Stimulated activated CD4-positive, alpha-beta T cell treated with anti-CD3 and anti-CD28 coated beads, Interleukin-2, amount 100 ng/mL, for 48 hours (primary cell): Measurements from ENCODE around the gene LGR6.
A peak's percentile ranks its signal among the peaks of the same experiment; 100 is the strongest.
"Not testable (repeated sequence)": the region's sequence is repeated elsewhere in the genome, so short reads cannot be mapped to it uniquely, and the experiment has no call there.

Experiments
- DNase-seq, 2 donors: peaks; one replicate each; pipeline ENCODE4 v3.0.0-alpha.2; 2020

Gene LGR6

DNA sequence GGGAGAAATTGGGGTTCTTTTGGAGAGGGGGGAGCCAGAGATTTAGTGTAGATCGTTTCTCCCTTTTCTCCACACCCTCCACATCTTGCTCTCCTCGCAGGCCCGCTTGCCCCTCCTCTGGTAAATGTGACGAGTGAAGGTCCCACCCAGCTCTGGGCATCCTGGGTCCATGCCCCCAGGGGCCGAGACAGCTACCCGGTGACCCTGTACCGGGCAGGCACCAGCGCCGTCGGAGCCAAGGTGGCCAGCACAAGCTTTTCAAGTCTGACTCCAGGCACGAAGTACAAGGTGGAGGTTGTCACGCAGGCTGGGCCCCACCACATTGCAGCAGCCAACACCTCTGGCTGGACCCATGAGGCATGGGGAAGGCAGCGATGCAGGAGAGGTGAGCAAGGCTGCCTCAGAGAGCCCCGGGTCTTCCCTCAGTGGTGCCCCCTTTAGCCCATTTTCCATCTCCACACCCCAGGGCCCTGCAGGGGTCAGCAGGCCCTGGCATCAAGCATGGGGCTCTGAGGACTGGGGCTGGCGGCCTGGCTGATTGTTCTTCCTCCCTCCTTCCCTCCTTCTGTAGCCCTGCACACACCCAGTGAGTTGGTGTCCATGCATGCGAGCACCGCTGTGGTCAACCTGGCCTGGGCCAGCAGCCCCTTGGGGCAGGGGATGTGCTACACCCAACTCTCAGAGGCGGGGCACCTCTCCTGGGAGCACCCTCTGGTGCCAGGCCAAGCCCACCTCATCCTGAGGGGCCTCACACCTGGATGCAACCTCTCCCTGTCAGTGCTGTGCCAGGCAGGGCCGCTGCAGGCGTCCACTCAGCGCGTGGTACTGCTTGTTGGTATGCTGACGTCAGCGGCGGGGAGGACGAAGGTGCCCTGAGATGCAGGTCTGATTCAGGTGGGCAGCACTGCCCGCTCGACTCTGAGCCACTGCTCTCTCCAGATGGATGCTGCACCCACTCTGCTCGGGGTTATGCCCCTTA is 16.4 kb upstream of the LGR6 start:
- DNase-seq: no peak

DNA sequence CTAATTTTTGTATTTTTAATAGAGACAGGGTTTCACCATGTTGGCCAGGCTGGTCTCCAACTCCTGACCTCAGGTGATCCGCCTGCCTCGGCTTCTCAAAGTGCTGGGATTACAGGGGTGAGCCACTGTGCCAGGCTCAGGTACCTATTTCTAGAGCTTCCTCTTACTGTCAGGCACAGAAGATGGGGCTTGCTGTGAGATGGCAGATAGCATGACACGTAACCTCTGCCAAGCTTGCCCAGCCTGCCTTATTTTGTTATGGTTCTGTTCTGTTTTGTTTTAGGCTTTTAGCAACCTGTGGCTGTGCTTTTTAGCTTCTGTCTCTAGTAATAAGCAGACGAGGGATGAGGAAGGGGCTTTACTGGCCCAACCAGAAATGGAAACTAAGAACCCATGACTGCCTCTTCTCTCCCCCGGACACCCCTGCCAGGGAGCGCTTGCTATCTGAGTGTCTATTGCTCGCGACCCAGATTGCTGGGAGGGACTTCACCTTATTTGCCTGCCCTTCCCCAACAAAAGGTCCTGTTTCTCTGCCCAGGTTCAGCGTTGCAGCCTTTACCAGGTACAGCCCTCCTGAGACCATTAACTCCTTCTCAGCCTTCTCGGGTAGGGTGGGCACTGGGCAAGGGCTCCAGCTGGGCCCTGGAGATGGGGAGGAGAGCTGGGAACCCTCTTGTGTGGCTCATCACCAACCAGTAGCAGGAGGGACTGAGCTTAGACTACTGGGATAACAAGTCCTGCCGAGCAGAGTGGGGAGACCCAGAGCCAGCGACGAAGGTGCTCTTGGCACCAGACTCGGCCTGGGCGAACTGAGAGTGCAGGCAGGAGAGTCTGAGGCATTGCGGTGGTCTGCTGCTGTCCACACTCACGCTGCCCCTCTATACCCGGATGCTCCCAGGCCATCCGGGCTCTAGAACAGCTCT is 13.5 kb upstream of the LGR6 start:
- DNase-seq: no peak

DNA sequence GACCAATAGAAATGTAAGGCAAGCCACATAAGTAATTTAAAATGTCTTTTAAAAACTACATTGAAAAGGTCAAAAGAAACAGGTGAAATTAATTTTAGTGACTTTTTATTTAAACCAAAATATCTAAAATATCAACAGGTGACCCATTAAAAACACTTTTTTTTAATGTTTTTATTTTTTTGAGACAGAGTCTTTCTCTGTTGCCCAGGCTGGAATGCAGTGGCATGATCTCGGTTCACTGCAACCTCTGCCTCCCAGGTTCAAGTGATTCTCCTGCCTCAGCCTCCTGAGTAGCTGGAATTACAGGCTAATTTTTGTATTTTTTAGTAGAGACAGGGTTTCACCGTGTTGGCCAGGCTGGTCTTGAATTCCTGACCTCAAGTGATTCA is 12.9 kb upstream of the LGR6 start:
- DNase-seq: not testable (repeated sequence)

DNA sequence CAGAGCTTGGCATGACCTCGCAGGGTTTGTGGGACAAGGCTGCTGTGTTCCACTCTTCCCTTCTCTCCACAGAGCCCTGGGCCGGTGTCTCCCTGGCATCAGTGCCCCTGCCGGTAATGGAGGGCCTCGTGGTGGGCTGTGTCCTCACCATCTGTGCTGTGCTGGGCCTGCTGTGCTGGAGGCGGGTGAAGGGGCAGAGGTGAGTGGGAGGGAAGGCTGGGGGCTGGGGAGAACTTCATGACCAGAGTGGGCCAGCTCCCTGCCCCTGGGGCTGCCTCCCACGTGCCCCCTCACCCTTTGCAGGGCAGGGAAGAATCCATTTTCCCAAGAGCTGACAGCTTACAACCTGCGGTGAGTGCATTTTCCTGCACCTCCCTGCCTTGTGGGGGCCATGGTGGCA is 12.0 kb upstream of the LGR6 start:
- no peak for DNase-seq

DNA sequence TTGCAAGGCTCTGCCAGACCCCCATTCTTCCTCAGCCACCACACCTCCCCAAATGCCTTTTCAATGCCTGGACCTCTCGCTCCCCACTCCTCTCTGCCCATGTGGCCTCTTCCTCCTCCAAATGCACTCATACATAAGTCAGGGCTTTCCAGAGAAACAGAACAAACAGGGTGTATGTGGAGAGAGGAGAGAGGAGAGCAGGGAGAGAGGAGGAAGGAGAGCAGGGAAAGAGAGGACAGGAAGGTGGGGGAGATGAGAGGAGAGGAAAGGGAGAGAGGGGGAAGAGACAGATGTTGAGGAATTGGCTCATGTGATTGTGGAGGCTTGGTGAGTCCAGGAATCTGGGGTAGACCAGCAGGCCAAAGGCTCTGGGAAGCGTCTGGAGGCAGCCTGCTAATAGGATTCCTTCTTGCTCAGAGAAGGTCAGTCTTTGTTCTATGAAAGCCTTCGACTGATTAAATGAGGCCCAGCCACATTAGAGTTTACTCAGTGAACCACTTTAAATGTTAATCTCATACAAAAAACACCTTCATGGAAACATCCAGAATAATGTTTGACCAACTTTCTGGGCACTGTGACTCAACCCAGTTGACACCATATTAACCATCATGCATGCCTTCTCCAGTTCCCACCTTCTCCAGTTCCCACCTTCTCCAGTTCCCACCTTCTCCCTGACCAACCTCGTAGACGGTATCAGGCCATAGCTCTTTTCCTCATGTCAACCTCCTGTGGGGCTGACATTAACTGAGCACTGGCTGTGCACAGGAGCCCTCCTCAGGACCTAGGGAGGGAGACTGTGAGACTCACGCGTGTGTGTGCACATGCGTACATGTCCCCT is 11.3 kb upstream of the LGR6 start:
- DNase-seq: no peak

DNA sequence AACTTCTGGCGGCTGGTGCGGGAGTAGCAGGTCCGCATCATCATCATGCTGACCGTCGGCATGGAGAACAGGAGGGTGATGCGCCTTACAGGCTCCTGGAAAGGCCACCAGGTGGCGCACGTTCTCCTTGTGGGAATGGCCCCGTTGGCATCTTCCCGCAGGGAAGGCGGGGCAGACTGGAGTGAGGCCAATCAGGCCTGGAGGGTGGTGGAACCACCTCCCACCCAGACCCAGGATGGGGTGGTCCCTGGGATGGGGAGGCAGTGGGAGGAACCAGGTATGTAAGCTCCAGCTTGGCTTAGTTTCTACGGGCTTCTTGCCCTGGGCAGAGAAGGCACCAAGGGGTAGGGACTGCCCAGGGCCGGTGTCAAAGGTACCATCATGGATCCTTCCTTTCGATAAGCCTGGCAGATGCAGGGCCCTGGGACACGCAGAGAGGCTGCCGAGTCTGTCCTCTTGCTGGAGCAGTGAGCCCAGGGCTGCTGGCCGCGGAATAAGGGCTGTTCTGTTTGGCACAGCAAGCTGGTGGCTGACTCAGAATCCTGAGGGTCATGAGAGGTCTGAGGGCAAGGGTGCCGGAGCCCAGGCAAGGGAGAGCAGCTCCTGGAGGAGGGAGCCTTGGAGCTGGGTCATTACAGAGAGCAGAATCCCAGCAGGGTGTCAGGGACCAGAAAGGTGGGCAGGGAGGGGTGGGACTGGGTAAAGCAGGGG is 8.7 kb upstream of the LGR6 start:
- DNase-seq: peak; percentile 78 to 79

DNA sequence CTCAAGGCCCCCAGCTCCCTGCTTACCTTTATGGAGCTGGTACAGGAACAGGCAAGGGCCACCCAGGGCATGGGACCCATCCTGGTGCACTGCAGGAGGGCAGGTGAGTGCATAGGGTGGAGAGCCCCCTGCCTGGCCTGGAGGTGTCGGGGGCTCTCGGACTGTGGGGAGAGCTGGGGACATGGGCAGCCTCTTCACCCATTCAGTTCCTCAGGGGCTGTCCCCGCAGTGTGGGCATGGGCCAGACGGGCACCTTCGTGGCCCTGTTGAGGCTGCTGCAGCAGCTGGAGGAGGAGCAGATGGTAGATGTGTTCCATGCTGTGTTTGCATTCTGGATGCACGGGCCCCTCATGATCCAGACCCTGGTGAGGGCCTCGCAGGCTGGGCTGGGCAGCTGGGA is 7.3 kb upstream of the LGR6 start:
- DNase-seq: no peak

DNA sequence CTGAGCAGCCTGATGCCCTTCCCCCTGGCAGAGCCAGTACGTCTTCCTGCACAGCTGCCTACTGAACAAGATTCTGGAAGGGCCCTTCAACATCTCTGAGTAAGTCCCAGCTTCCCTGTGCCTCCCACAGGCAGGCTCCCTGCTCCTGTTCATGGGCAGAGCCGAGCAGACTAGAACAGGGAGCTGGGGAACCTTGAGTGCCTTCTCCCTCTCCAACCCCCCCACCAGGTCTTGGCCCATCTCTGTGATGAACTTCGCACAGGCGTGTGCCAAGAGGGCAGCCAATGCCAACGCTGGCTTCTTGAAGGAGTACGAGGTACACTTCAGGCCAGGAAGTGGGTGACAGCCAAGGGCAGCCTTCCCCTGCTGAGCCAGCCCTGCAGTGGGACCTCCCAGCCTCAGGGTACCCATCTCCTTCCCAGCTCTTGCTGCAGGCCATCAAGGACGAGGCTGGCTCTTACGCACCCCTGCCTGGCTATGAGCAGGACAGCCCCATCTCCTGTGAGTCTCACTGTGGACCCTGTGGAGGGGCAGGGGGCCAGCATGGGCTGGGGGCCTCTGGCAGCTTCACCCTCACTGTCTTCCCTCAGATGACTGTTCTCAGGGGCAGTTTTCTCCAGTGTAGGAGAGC is 6.4 kb upstream of the LGR6 start:
- no peak for DNase-seq

DNA sequence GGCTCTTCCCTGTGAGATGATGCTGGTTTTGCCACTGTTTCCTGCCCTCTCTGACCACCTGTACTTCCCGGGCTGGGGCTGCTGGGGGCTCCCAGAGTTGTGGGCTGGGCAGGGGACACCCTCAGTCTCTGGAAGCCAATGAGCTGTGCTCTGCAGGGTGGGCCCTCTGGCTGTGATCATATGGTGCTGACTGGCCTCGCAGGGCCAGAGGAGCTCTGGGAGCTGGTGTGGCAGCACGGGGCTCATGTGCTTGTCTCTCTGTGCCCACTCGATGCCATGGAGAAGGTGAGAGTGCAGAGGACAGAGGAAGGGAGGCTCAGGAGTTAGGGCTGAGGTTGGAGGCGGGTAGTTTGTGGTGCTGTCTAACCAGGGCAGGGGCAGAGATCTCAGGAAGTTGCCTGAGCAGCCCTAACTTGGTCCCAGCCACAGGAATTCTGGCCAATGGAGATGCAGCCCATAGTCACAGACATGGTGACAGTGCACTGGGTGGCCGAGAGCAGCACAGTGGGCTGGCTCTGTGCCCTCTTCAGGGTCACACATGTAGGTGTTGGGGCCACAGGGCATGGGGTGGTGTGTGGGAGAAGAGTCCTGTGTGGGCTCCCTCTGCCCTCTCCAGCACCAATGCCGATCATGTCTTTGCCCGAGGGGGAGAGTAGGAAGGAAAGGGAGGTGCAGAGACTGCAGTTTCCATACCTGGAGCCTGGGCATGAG is 5.7 kb upstream of the LGR6 start:
- DNase-seq: no peak

DNA sequence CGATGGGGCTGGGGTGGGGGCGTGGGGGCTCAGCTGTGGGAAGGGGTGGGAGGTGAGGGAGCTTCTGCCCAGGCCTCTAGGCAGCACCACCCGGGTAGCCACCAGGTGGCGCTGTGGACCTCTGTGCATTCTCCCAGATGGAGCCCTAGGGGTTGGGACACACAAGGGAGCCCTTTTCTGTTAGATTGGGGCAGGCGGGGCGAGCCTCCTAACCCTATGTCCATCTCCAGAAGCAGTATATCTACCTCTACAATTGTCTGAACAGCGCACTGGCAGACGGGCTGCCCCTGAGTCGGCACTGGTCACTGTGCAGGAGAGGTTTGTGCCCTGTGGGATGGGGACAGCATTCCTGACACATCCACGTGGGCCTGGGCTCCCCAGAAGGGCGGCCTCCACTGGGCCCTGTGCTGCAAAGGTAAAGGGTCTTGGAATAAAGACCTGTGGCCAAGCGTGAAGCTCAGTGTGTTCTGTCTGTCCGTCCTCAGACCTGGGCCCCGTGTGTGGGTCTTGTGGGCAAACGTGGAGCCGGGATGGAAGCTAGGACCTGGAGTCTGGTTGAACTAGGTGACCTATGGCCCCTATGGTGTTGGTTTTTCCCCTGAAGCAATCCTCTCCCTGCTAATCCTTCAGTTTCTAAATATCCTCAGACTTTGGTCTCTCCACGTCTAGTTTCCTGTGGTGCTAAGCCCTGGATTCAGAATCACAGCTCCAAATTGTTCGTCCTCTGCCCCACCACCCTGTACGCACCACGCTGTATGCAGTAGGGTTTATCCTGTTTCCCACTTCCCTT is 4.4 kb upstream of the LGR6 start:
- DNase-seq: peak; percentile 85

DNA sequence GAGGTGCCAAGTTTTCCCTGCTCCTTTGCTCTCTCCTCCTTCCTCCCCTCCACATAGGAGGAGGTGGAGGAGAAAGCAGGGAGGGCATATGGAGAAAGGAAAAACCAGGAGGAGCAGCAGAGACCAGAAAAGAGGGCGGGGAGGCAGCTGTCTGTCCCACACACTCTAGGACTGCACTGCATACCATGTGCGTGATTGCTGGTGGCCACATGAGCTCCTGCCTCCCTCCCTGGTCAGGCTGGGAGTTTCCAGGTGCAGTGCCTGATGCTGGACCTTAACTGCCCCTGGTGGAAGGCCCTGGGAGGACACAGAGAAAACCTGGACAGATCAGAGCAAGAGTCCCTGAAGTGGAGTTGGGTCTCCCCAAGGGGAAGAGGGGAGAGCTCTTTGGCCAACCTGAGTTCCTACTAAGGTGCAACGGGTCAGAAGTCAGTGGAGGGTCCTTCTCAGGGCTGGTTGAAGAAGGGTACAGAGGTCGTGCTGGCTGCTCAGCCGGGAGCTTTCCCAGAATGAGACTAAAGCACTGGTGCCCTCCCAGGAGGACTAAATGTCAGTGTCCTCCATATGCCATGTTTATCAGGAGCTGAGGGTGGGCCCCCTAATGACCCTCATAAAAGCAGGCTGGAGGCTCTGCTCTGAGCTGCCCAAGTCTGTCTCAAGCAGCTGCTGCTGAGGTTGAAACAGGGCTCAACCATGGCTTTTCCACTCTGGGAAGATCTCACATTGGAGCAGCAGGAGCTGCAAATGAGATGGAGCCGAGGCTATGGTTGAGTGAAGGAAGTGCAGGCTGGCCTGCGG is 3.5 kb upstream of the LGR6 start:
- no peak for DNase-seq

DNA sequence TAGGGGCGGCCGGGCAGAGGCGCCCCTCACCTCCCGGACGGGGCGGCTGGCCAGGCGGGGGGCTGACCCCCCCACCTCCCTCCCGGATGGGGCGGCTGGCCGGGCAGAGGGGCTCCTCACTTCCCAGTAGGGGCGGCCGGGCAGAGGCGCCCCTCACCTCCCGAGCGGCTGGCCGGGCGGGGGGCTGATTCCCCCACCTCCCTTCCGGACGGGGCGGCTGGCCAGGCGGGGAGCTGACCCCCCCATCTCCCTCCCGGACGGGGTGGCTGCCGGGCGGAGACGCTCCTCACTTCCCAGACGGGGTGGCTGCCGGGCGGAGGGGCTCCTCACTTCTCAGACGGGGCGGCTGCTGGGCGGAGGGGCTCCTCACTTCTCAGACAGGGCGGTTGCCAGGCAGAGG is 2.2 kb upstream of the LGR6 start:
- not testable (repeated sequence) for DNase-seq

DNA sequence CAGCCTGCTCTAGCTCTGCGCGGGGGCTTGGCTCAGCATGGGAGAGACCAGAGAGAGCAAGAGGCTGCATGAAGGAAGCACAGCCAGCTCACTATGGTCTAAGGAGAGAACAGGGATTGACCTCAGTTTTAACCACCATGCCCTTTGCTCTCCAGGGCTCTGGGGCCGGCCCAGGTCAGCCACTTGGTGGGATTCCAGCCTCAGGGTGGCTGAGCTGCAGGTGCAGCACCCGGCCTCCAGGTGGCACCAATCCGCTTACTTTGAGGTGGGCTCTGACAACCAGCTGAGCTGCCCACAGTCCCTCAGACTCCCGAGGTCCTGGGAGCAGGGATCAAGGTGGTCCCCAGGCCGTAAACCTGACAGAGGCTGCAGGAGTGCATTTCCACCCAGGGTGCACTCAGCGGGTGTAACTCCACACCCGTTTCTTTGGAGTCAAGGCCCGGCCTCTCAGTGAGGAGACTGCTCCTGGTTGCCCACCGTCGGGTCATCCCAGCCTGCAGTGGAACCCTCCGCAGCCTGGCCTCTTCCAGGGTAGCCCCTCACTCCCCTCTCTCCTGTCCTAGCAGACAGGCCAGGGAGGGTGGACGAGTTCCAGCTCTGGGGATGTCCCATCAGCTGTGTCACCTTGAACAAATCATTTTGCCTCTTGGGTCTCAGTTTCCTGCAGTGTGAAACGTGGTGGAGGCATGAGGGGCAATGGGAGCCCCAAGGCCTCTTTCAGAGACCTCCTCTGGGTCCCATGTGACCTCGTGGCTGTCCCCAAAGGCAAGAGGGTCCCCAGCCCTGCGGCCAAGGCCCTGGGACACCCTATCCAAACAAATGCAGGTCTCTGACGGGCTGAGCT is 607 bp upstream of the LGR6 start:
- DNase-seq: peak; percentile 49 to 57

DNA sequence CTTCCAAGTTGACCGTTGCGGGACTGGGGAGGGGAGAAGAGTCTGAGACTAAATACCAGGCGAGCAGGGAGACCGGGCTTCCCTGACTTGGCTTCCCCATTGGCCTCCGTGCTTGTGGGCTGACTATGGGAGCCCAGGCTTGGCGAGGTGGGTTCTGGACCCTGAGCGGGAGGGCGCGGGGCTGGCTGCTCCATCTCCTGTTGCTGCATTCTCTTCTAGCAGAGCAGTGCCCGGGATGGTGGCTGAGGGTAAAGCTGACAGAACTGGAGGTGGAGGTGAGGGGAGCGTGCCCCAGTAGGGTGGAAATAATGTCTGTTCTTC is 689 bp downstream of the LGR6 start:
- no peak for DNase-seq

DNA sequence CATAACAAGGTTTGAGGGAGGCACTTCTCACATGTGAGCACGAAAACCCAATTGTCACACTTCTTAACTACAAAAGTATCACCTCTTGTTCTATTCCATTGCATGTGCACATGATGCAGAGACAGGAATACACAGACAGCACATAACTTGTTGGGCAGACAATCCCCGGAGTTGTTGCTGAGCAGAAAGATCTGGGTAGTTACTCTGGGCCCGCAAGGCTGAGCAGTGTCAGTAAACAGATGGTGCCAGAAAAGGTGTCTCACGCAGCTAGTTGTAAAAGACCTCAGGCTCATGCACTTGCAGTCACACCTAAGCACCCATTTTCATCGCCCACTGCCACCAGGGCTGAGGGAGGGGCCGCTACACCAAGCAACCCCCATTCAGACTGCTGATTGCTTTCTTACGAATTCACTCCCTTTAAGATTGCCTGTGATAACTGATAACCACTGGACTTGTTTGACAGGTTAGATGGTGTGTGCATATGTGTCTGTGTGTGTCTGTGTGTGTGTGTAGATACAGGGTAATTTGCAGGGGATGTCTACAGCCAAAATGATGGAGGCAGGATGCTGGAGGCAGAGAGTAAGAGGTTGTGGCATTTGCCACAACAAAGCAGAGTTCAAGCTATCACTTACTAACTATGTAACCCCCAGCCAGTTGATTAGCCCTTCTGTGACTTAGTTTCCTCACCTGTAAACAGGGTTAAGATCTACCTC is 4.2 kb downstream of the LGR6 start:
- DNase-seq: no peak

DNA sequence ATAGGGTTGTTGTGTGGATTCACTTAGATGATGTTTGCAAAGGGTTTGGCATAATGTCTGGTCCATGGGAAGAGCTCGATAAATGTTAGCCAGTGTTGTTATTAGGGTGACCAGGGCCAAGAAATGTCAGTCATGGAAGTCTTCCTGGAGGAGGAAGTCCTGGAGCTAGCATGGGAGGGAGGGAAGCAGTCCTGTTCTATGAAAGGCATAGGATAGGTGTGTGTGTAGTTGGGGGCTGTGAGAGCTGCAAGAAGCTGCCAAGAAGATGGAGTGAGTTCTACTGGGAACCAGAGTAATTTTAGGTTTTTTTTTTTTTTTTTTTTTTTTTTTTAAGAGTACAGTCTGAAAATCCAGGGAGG is 4.7 kb downstream of the LGR6 start:
- DNase-seq: no peak

DNA sequence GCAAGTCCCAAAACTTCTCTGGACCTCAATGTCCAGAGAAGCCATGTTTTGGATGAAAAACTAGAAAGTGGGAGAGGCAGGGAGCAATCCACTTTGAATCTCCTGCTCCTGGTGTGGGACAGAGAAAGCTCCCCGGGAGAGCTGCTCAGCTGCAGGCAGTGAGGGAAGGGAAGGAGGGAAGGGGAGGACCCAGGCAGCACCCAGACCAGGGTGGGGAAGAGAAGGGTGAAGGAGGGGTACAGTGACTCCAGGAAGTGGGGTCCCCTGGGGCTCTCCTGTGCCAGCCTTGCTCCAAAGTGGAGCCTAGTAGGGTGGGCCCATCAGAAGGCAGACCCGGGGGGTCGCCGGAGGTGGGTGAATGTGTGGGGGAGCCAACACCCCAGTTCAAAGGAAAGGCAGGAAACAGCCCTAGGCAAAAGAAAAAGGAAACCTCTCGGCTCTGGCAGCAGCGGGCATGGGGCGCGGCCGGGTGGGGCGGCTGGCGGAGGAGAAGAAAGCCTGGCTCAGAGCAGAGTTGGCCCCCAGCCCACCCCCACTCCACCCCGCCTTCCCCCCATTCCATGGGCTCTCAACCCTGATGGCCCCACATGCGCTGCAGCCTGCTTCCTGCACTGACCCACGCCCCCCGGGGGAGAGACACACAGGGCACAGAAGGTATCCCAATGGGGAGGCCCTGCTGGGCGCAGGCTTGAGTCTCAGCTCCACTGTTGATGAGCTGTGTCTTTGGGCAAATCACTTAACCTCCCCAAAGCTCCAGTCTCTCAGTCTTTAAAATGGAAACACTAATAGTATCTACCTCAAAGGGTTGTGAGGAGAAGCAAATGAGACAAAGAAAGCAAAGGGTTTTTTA is 5.7 kb downstream of the LGR6 start:
- no peak for DNase-seq
